Fibroblast of peridontal ligament (primary cell): ENCODE results near the gene LPAR1.

Experiments used
- DNase-seq: peaks from one replicate; pipeline ENCODE4 v3.0.0-alpha.2; 2010; ENCODE audit errors: extremely low read depth

Gene LPAR1

GRCh38 chr9:111037356-111037707 lies 938 bp downstream of the LPAR1 start:
- DNase-seq, result peak; percentile 69

- peak; percentile 51 for DNase-seq
Measured at GRCh38 chr9:111036946-111037345, 1.3 kb downstream of the LPAR1 start.

DNA sequence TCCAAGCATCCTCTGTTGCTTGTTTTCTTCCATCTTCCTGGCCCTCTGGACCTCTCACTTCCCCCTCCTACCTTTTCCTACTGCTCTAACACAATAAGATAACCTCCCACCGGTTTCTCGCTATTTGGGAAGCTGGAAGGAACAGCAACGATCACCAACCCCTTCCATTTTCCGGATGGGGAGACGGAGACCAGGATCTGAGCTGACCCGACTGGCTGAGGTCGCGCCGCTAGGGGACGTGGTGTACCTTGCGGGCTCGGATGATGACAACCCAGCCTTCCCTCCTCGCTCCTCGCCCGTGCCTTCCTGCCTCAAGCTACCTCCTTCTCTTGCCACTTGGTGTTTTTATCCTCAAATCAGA lies 1.9 kb downstream of the LPAR1 start:
- DNase-seq, result peak; percentile 71

DNA sequence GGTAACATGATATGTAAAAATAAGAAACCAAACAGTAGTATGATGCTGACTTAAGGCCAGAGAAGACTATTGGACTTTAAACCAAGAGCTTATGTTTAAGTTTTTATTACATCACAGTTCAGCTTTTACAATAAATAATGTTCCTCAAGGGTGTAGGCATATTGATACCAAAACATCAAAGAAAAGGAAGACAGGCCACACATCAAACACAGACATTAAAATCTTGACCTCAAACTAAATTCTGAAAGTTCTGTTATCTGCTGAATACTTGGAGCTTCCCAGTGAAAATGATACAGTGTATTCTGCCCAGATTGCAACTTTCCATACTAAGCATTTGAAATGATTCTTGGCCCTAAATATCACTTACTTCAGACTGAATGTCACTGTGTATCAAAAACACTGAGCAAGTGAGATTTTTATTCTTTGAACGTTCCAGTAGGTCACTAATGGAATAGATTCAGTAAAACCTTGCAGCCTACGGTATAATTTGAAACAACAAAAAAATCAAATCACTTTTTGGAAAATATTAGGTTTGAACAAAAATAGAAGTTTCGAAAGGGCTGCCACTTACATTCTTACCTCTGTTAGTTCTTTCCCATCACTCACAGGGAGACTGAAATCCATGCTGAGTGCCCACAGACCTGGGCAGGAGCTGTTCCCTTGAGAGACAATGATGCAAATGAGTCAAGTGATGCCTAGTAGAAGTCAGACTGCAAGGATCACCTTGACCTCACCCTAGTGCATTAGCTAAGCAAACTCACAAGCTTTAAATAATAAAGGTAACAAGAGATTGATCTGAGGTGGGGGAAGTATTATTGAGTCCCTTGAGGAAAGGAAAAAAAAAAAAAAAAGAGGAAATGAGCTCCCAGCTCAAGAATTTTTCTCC lies 2.5 kb downstream of the LPAR1 start:
- DNase-seq, result peak; percentile 44

- peak; percentile 47 for DNase-seq
Measured at GRCh38 chr9:111034898-111035539, 3.3 kb downstream of the LPAR1 start.

DNA sequence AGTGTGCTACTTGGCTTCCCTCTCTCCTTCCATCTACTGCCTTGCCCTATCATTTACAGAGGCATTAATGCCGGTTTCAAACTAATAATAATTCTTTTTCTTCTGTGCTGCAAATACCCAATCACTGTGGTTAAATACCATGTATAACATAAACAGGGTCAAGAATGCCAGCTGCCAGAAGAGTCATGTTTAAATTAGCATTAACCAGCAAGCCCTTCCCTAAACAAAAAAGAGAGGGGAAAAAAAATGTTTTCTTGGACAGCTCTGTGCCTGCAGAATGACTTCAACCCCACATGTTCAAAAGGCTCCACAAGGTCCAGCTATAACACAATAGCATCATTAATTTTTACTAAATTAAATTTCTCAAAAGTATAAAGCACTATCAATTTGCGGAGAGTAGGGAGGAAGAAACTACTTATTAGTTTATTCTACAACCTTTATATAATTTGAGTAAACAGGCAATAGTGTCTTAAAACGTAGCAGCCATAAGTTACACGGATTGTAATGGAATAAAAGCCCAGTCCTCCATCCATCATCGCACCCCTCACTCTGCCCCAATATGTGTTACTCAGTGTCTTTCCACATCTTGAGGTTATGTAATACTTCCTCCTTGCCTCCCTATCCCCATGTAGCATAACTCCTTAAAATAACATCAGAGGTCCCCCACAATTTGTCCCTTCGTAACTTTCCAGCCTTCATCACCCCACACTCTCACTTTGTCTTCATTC lies 3.9 kb downstream of the LPAR1 start:
- peak; percentile 67 for DNase-seq

- DNase-seq, result no peak
Measured at GRCh38 chr9:111030492-111030891, 7.8 kb downstream of the LPAR1 start.

DNA sequence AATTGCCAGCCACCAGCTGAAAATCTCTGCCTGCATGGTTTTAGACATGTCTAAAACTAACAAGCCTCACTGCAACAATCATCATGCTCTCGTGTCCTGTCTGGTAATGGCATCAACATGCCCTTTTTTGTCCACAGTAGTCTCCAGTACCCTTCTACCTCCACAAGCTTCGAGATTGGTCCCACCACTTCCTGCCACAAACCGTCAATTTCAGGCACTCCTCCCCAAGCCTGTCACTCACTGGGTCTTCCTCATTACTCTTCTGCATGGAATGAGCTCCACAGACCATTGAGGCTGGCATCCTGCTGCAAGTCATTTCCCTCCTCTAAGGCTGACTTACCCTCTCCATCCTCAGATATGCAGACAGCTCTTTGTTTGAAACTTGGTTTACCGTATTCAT lies 9.0 kb downstream of the LPAR1 start:
- DNase-seq, result no peak

- no peak for DNase-seq
Measured at GRCh38 chr9:111027798-111028197, 10.5 kb downstream of the LPAR1 start.

DNA sequence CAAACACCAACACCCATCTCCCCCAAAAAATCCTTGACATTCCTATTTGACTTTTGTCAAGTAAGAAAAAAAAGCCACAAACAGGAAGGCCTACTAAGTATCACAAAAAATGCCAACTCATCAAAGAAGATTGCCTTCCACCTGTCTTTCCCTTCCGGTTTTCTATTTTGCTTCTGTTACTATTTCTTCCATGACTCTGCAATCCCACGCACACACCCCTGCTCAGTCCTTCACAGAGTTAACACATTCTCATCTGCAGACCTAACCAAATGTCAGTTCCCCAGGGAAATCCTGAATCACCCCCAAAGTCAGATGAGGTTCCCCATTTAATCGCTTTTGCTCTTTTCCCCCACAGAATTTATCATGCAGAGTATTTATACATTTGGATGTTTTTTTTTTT lies 15.1 kb downstream of the LPAR1 start:
- no peak for DNase-seq

- DNase-seq, result no peak
Measured at GRCh38 chr9:111020594-111020993, 17.7 kb downstream of the LPAR1 start.

DNA sequence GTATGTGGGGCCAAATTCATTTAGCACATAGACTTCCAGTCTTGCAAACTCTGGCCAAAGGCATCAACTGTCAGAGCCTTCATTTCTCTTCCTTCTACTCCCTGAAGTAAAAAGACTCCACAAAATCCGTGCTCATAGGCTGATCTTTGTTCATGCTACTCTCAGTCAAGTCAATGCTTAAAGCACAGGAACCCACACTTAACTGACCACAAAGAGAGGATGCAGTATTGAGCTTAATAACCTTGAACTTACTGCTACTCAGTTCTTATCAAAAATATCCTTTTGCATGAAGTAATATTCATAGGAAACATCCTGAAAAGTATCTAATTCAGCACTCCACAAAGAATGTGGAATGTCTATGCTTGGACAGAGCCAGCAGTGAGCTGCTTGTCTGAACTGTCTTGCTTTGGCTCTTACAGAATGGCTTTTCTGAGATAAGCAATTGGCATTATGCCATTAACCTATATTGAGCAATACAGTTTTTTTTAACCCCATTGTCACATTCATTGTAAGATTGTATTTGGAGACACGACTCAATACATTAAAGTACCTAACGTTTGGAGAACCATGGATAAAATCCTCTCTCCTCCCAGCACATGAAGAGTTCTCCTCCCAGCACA lies 21.7 kb downstream of the LPAR1 start:
- DNase-seq, result peak; percentile 72

DNA sequence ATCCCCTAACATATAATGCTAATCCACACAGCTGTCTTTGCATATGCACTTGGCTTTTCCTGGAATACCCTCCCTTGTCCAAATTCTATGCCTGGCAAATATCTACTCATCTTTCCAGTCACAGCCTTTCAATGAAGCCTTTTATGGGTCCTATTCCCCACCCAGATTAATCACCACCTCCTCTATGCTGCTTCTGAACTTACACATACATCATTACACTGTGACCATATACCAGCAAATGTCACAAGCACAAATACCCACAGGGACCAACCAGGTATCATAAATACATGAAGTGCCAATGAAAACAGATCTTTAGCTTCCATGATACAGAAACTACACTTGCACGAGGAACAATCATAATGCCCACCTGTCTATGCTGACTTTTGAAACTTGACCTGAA lies 22.3 kb downstream of the LPAR1 start:
- no peak for DNase-seq

GRCh38 chr9:111013707-111014106 lies 24.6 kb downstream of the LPAR1 start:
- no peak for DNase-seq

- DNase-seq, result no peak
Measured at GRCh38 chr9:111013250-111013649, 25.0 kb downstream of the LPAR1 start.

GRCh38 chr9:111008158-111009075 lies 29.9 kb downstream of the LPAR1 start:
- no peak for DNase-seq

- DNase-seq, result peak; percentile 80
Measured at GRCh38 chr9:111005746-111006470, 32.4 kb downstream of the LPAR1 start.

DNA sequence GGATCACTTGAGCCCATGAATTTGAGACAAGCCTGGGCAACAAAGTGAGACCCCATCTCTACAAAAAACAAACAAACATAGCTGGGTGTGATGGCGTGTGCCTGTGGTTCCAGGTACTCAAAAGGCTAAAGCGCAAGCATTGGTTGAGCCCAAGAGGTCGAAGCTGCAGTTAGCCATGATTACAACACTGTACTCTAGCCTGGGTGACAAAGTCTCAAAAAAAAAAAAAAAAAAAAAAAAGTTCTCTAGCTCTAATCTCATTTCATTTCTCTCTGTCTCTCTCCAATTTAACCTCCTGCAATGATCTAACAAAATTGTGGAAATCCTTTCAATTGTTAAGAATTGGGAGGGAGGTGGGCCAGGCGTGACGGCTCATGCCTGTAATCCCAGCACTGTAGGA lies 33.3 kb downstream of the LPAR1 start:
- DNase-seq, result no peak

DNA sequence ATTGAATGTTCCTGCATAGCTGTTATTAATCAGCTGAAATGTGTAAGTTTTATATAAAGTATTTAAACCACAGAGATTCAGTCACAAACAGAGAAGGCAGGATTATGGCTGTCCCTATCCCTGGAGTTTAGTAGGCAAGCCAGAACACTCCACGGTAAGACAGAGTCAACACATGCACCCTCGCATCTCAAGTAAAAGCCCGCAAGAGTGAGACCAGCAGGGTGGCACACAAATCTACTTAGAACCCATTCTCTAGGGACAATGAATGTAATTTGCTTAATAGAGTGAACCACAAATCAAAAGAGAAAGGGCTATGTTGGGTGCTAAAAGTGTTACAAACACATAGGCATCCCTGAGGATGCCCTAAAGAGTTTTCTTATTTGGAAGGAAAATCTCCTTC lies 35.1 kb downstream of the LPAR1 start:
- DNase-seq, result no peak

- DNase-seq, result no peak
Measured at GRCh38 chr9:111001526-111001925, 36.7 kb downstream of the LPAR1 start.

DNA sequence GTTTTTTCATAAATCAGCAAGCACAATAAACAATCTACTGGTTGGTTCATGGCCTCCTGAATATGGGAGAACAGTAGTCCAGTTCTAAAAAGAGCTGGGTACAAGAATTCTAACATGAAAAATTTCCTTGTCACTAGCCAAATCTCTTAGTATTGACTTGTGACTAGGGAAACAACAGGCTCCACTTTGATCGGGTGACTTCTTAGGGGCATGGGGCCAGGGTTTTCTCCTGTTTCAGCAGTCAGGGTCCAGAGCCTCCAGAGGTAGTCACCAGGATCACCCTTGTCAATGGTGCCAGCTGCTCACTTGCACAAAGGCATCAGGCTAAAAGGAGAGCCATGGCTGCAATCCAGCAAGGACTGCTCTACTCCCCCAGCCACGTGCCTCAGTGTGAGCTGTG lies 38.1 kb downstream of the LPAR1 start:
- DNase-seq, result no peak
